HepG2 (cell line): ENCODE measurements around the gene CAMTA2. TPM values are rescaled to one million over a fixed set of nuclear protein-coding genes. Genes with fewer than 3 reads are reported as not detected.

Experiments
- ARID4A ChIP-seq: sonication (generic); formaldehyde crosslinking; IDR thresholded peaks from 2 replicates; pipeline ENCODE4 v1.5.0; 2020; ENCODE audit warnings: mild to moderate bottlenecking, missing genetic modification reagents, borderline replicate concordance
- ESRRA ChIP-seq: sonication (generic); formaldehyde crosslinking; IDR thresholded peaks from 2 replicates; pipeline ENCODE4 v1.5.1; 2020; ENCODE audit warnings: mild to moderate bottlenecking, low read depth, missing genetic modification reagents
- GABPB1 ChIP-seq: IDR thresholded peaks from 2 replicates; pipeline ENCODE4 v1.6.1; 2016; ENCODE audit warnings: mild to moderate bottlenecking, missing genetic modification reagents, moderate library complexity, missing compliant biosample characterization
- MAZ ChIP-seq, 2 experiments: sonication (generic) in 1 of 2; formaldehyde crosslinking in 1 of 2; IDR thresholded peaks; 2 replicates each; pipeline versions ENCODE4 v1.5.0 to v1.6.1; 2012 to 2020; ENCODE audit warnings: low read depth in 2 of 2, mild to moderate bottlenecking in 2 of 2, borderline replicate concordance in 1 of 2, improper control_type of control experiment in 1 of 2, low read length in 1 of 2, missing genetic modification reagents in 1 of 2, moderate library complexity in 1 of 2
- MTF1 ChIP-seq: sonication (generic); formaldehyde crosslinking; IDR thresholded peaks from 2 replicates; pipeline ENCODE4 v1.5.0; 2020; ENCODE audit warnings: missing genetic modification reagents
- NFIB ChIP-seq: sonication (generic); formaldehyde crosslinking; IDR thresholded peaks from 2 replicates; pipeline ENCODE4 v1.9.0; 2021; ENCODE audit warnings: missing genetic modification reagents, mild to moderate bottlenecking, borderline replicate concordance
- RARG ChIP-seq: sonication (generic); formaldehyde crosslinking; IDR thresholded peaks from 2 replicates; pipeline ENCODE4 v1.4.0; 2020; ENCODE audit warnings: low read depth, mild to moderate bottlenecking, missing genetic modification reagents
- REXO4 ChIP-seq: sonication (generic); formaldehyde crosslinking; IDR thresholded peaks from 2 replicates; pipeline ENCODE4 v1.8.0; 2022; ENCODE audit warnings: missing genetic modification reagents, mild to moderate bottlenecking, borderline replicate concordance
- SIN3A ChIP-seq: IDR thresholded peaks from 2 replicates; pipeline ENCODE4 v1.6.1; 2011; ENCODE audit warnings: low read depth, mild to moderate bottlenecking, control low read depth, low read length, borderline replicate concordance
- SP5 ChIP-seq: IDR thresholded peaks from 2 replicates; pipeline ENCODE4 v1.6.1; 2016; ENCODE audit warnings: low read depth, borderline replicate concordance
- TRAFD1 ChIP-seq: sonication (generic); formaldehyde crosslinking; IDR thresholded peaks from 2 replicates; pipeline ENCODE4 v1.5.1; 2020; ENCODE audit warnings: missing genetic modification reagents, mild to moderate bottlenecking, borderline replicate concordance
- ZBTB33 ChIP-seq: sonication (generic); formaldehyde crosslinking; IDR thresholded peaks from 2 replicates; pipeline ENCODE4 v1.4.0; 2020; ENCODE audit warnings: missing genetic modification reagents
- ZNF230 ChIP-seq: sonication (generic); formaldehyde crosslinking; IDR thresholded peaks from 2 replicates; pipeline ENCODE4 v1.4.0; 2020; ENCODE audit warnings: mild to moderate bottlenecking, missing genetic modification reagents
- ZNF503 ChIP-seq: sonication (generic); formaldehyde crosslinking; IDR thresholded peaks from 2 replicates; pipeline ENCODE4 v1.4.0; 2020; ENCODE audit warnings: missing genetic modification reagents
- ZNF577 ChIP-seq: sonication (generic); formaldehyde crosslinking; IDR thresholded peaks from 2 replicates; pipeline ENCODE4 v1.4.0; 2020; ENCODE audit warnings: mild to moderate bottlenecking, low read depth, missing genetic modification reagents, borderline replicate concordance
- ZSCAN21 ChIP-seq: sonication (generic); formaldehyde crosslinking; IDR thresholded peaks from 2 replicates; pipeline ENCODE4 v1.8.0; 2022; ENCODE audit warnings: mild to moderate bottlenecking, missing genetic modification reagents, moderate library complexity, borderline replicate concordance
- polyA plus RNA-seq, 8 experiments: library from polyadenylated mRNA; depleted of rRNA in 3 of 8; stranded (reverse) in 7 of 8; unstranded in 1 of 8; fragments of >200 nt; fragmentation: Illumina TruSeq in 4 of 8; extraction: Trizol in 4 of 8; gene quantifications; 2 replicates each; pipeline versions ENCODE4 v1.2.1 to v1.2.3, GENCODE V29; 2011 to 2016; ENCODE audit warnings: low read depth in 4 of 8, missing spikeins in 1 of 8, mixed read lengths in 1 of 8; ENCODE audit not compliant: insufficient read depth in 1 of 8
- total RNA-seq, 5 experiments: library from RNA; depleted of rRNA; stranded (reverse); fragments of >200 nt; fragmentation: Illumina TruSeq; extraction: Trizol; gene quantifications; 2 replicates each; pipeline ENCODE4 v1.2.3, GENCODE V29; 2016; ENCODE audit warnings: low read depth in 1 of 5
- TF ChIP-seq, protein P1 (sequence below): IDR thresholded peaks from 2 replicates; pipeline ENCODE4 v1.6.1; 2016; ENCODE audit warnings: missing genetic modification reagents, missing compliant biosample characterization

CAMTA2 gene
- total and polyA plus RNA-seq, 2 of the 13 experiments (the other 11 are each of a cell fraction or from before 2014, with no cell fraction given) = 4.1 to 7.1 TPM

- TF ChIP-seq ARID4A (CRISPR knock-in tag) = peak; percentile 82
- no peak for TF ChIP-seq MTF1 (CRISPR knock-in tag)
- TF ChIP-seq ZSCAN21 (CRISPR knock-in tag) = no peak
- TF ChIP-seq GABPB1 (CRISPR knock-in tag) = peak; percentile 61
- no peak for TF ChIP-seq ZNF230 (CRISPR knock-in tag)
- TF ChIP-seq RARG = no peak
- TF ChIP-seq NFIB (CRISPR knock-in tag) = no peak
- no peak for TF ChIP-seq REXO4 (CRISPR knock-in tag)
- no peak for TF ChIP-seq ZNF503 (CRISPR knock-in tag)
- TF ChIP-seq MAZ (IDR thresholded peaks at IDR 0.05; ENCODE audit: borderline replicate concordance, low read depth, low read length) = peak; percentile 35; the same call in 1 of the 2 replicates
- TF ChIP-seq MAZ (CRISPR knock-in tag; IDR thresholded peaks at IDR 0.05; ENCODE audit: low read depth) = no peak; the same call in 1 of the 2 replicates
- TF ChIP-seq ZBTB33 (CRISPR knock-in tag) = no peak
- TF ChIP-seq, protein P1, sequence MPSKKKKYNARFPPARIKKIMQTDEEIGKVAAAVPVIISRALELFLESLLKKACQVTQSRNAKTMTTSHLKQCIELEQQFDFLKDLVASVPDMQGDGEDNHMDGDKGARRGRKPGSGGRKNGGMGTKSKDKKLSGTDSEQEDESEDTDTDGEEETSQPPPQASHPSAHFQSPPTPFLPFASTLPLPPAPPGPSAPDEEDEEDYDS (CRISPR knock-in tag) = peak; percentile 58; the same call in 1 of the 2 replicates
- TF ChIP-seq ESRRA (CRISPR knock-in tag) = peak; percentile 83; the same call in 1 of the 2 replicates
- 0 out of 2 replicates have a peak, but pooled peaks have one; percentile 67 for TF ChIP-seq TRAFD1 (CRISPR knock-in tag)
- TF ChIP-seq ZNF577 (CRISPR knock-in tag) = no peak
- peak; percentile 50; the same call in 1 of the 2 replicates for TF ChIP-seq SP5 (CRISPR knock-in tag)
- 0 out of 2 replicates have a peak, but pooled peaks have one; percentile 43 for TF ChIP-seq SIN3A
Measured at GRCh38 chr17:4998732-4999429, 11.4 kb upstream of the CAMTA2 start (continued).
